Stimulated activated CD8-positive, alpha-beta memory T cell treated with anti-CD3 and anti-CD28 coated beads, Interleukin-12 subunit alpha, Interleukin-12 subunit beta, amount 100 ng/mL, for 1 hour (primary cell): ENCODE measurements around the gene SLC22A12.

Experiments used
- DNase-seq: peaks from one replicate; pipeline ENCODE4 v3.0.0-alpha.2; 2020; ENCODE audit warnings: low read depth

Gene SLC22A12

GRCh38 chr11:64650923-64651523 is 60.0 kb downstream of the SLC22A12 start:
- DNase-seq, result no peak
